Measurements from ENCODE around the gene MAPK8IP1.

DNA sequence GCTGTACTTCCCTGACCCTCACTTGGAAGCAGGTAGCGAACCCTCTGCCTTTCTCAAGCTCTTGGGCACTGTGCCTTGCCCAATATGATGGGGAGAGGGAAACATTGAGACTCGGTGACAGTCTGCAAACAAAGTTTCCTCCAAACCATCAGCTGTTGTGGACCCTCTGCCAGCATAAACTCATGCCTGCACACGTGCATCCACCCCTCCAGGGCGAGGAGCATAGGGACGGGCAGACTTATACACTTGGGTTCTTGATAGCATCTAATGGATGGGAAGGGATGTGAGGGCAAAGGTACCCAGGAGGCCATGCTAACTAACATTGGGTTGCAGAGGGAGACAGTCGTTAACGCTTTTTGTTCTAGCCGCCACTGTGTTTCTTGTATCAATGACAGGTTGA is 8.2 kb upstream of the MAPK8IP1 start:
- TF ChIP-seq ZNF274 (IDR thresholded peaks at IDR 0.05; ENCODE audit: low read depth, low read length) (no peak), SUZ12 (IDR thresholded peaks at IDR 0.05; ENCODE audit: extremely low read depth, insufficient read depth, insufficient read length) (no peak), YY1 (IDR thresholded peaks at IDR 0.05; ENCODE audit: insufficient read depth, insufficient read length) (no peak)
